Activated CD4-positive, alpha-beta T cell treated with anti-CD3 and anti-CD28 coated beads, Interleukin-2, amount 50 U/mL, for 4 hours (primary cell): ENCODE results near the gene RTF2.
"Not testable (repeated sequence)": the region's sequence is repeated elsewhere in the genome, so short reads cannot be mapped to it uniquely, and the experiment has no call there.

Source experiments
- DNase-seq, 2 experiments: peaks; one replicate each; pipeline ENCODE4 v3.0.0-alpha.2; 2020

The RTF2 gene

GRCh38 chr20:56503916-56504315, 35.5 kb downstream of the RTF2 start:
- no peak for DNase-seq

- DNase-seq = peak in 1 of 2 experiments; percentile 15
Observed at GRCh38 chr20:56504373-56505005, 36.1 kb downstream of the RTF2 start.

GRCh38 chr20:56506103-56506502, 37.7 kb downstream of the RTF2 start:
- DNase-seq = no peak

GRCh38 chr20:56511926-56512325, 43.5 kb downstream of the RTF2 start:
- DNase-seq = no peak

GRCh38 chr20:56513161-56514150, 45.0 kb downstream of the RTF2 start:
- DNase-seq = no peak

- no peak for DNase-seq
Observed at GRCh38 chr20:56516631-56517030, 48.2 kb downstream of the RTF2 start.

- no peak for DNase-seq
Observed at GRCh38 chr20:56517211-56517610, 48.8 kb downstream of the RTF2 start.

GRCh38 chr20:56517641-56518040, 49.2 kb downstream of the RTF2 start:
- DNase-seq = no peak

GRCh38 chr20:56518126-56518525, 49.7 kb downstream of the RTF2 start:
- DNase-seq = no peak

- no peak for DNase-seq
Observed at GRCh38 chr20:56518721-56519398, 50.4 kb downstream of the RTF2 start.

GRCh38 chr20:56519551-56519950, 51.1 kb downstream of the RTF2 start:
- DNase-seq = no peak

- DNase-seq = no peak
Observed at GRCh38 chr20:56520180-56520579, 51.8 kb downstream of the RTF2 start.

GRCh38 chr20:56520746-56521354, 52.4 kb downstream of the RTF2 start:
- DNase-seq = not testable (repeated sequence)

- DNase-seq = no peak
Observed at GRCh38 chr20:56522311-56522710, 53.9 kb downstream of the RTF2 start.

GRCh38 chr20:56524444-56524843, 56.0 kb downstream of the RTF2 start, which contains the start of gene FAM209A:
Gene FAM209A (plus strand): TSS chr20:56524744. CDS start chr20:56524809, 65 bp downstream.
- DNase-seq = not testable (repeated sequence)

- no peak for DNase-seq
Observed at GRCh38 chr20:56527521-56527920, 59.1 kb downstream of the RTF2 start.

- DNase-seq = not testable (repeated sequence)
Observed at GRCh38 chr20:56532946-56533345, 64.5 kb downstream of the RTF2 start, which contains the start of gene FAM209B. Gene FAM209B (plus strand): TSS chr20:56533246. CDS start chr20:56533342, 96 bp downstream.

GRCh38 chr20:56537997-56538396, 69.6 kb downstream of the RTF2 start:
- no peak for DNase-seq

GRCh38 chr20:56540415-56540814, 72.0 kb downstream of the RTF2 start:
- DNase-seq = no peak

GRCh38 chr20:56542489-56543030, 74.1 kb downstream of the RTF2 start:
- DNase-seq = no peak

- no peak for DNase-seq
Observed at GRCh38 chr20:56551571-56551970, 83.1 kb downstream of the RTF2 start.

GRCh38 chr20:56552911-56553629, 84.6 kb downstream of the RTF2 start:
- no peak for DNase-seq
